GM19240 (cell line): ENCODE results near the gene PLCB3.
"Not testable (repeated sequence)": the region's sequence is repeated elsewhere in the genome, so short reads cannot be mapped to it uniquely, and the experiment has no call there.

Experiments used
- DNase-seq: peaks from one replicate; pipeline ENCODE4 v3.0.0; 2011; ENCODE audit warnings: low spot score; ENCODE audit not compliant: insufficient read length

The PLCB3 gene

GRCh38 chr11:64235437-64236161 lies 15.7 kb upstream of the PLCB3 start:
- no peak for DNase-seq

GRCh38 chr11:64237484-64237951 lies 13.8 kb upstream of the PLCB3 start:
- no peak for DNase-seq

- no peak for DNase-seq
Measured at GRCh38 chr11:64238076-64238475, 13.3 kb upstream of the PLCB3 start.

- no peak for DNase-seq
Measured at GRCh38 chr11:64238999-64239398, 12.3 kb upstream of the PLCB3 start.

GRCh38 chr11:64239662-64240434 lies 11.5 kb upstream of the PLCB3 start:
- DNase-seq: no peak

GRCh38 chr11:64240435-64241240 lies 10.7 kb upstream of the PLCB3 start, which contains the start of gene FKBP2:
Gene FKBP2 (plus strand): TSS chr11:64241095. CDS start chr11:64242388, 1,293 bp downstream.
- peak; percentile 94 for DNase-seq

GRCh38 chr11:64241241-64241490 lies 10.2 kb upstream of the PLCB3 start:
- no peak for DNase-seq

GRCh38 chr11:64241491-64242374 lies 9.6 kb upstream of the PLCB3 start:
- peak; percentile 85 for DNase-seq

GRCh38 chr11:64243236-64243854 lies 8.0 kb upstream of the PLCB3 start:
- no peak for DNase-seq

- DNase-seq: no peak
Measured at GRCh38 chr11:64244107-64244506, 7.2 kb upstream of the PLCB3 start.

- DNase-seq: no peak
Measured at GRCh38 chr11:64244966-64245365, 6.4 kb upstream of the PLCB3 start.

GRCh38 chr11:64245401-64245796 lies 5.9 kb upstream of the PLCB3 start:
- no peak for DNase-seq

GRCh38 chr11:64245797-64246620 lies 5.3 kb upstream of the PLCB3 start:
- DNase-seq: no peak

GRCh38 chr11:64246621-64246870 lies 4.8 kb upstream of the PLCB3 start:
- not testable (repeated sequence) for DNase-seq

- DNase-seq: peak; percentile 83
Measured at GRCh38 chr11:64246871-64247728, 4.2 kb upstream of the PLCB3 start, which contains the start of gene PPP1R14B. Gene PPP1R14B (minus strand): TSS chr11:64246943. CDS start chr11:64246673, 270 bp downstream.

GRCh38 chr11:64247729-64248531 lies 3.4 kb upstream of the PLCB3 start:
- no peak for DNase-seq

GRCh38 chr11:64248578-64248977 lies 2.8 kb upstream of the PLCB3 start:
- DNase-seq: no peak

GRCh38 chr11:64249038-64249437 lies 2.3 kb upstream of the PLCB3 start:
- DNase-seq: no peak
